Omental fat pad (tissue), 4 donors: Measurements from ENCODE around the gene PPP2R5D. TPM values are rescaled to one million over a fixed set of nuclear protein-coding genes. Genes with fewer than 3 reads are reported as not detected.

Experiments
- ATAC-seq: fragments of 150-250 bp; one replicate; pipeline ENCODE4 v1.9.1; 2016; ENCODE audit warnings: mild to moderate bottlenecking, moderate library complexity; ENCODE audit not compliant: low FRiP score
- DNase-seq: peaks from one replicate; pipeline ENCODE4 v3.0.0-alpha.2; 2019; ENCODE audit warnings: low spot score
- total RNA-seq, 4 donors: library from RNA; depleted of rRNA; stranded (reverse); fragments of >200 nt; gene quantifications; one replicate each; pipeline ENCODE4 v1.1.0, GENCODE V29; 2016
- TF ChIP-seq, protein P1 (sequence below), 3 donors: fragments of 450-650 bp; IDR thresholded peaks; one replicate each; pipeline ENCODE4 v1.5.1; 2016 to 2017; ENCODE audit warnings: antibody characterized with exemption in 3 of 3, mild to moderate bottlenecking in 3 of 3, moderate library complexity in 2 of 3

The PPP2R5D gene
- total RNA-seq, 4 donors from 2014 or later, result 18.0 to 41.5 (median 37.4) TPM

DNA sequence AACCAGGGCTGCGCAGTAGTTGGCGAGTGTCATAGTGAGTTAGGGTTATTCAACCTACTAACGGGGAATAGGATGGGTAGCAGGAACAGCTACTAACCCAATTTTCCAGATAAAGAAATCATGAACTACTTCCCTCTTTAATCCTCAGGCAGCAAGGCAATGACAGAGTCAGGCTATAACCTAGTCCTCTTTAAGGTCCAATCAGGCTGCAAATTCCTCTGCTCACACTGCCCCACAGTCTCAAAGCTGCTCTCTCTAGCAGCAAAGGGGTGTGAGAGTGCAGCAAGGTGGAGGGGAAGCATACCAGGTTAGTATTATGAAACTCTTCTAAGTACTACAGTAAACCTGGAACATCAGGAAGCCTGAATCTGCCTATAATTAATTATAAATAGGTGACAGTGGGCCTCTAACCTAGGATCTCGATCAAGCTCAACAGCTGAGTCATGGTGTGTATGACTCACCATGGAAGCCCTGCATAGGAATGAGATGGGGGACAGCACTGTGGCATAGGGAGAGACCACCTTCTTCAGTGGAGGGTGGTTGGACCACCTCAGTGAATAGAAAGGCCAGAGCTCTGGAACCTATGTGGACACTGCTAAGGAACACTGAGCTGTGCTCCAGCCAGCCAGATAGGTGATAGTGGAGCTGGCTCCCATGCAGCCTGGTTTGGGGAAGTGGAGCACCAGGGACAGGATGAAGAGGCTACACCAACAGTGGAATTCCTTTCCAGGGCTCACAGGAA, 13.3 kb upstream of the PPP2R5D start:
- peak; percentile 41 for ATAC-seq
- DNase-seq, result no peak
- TF ChIP-seq, protein P1, sequence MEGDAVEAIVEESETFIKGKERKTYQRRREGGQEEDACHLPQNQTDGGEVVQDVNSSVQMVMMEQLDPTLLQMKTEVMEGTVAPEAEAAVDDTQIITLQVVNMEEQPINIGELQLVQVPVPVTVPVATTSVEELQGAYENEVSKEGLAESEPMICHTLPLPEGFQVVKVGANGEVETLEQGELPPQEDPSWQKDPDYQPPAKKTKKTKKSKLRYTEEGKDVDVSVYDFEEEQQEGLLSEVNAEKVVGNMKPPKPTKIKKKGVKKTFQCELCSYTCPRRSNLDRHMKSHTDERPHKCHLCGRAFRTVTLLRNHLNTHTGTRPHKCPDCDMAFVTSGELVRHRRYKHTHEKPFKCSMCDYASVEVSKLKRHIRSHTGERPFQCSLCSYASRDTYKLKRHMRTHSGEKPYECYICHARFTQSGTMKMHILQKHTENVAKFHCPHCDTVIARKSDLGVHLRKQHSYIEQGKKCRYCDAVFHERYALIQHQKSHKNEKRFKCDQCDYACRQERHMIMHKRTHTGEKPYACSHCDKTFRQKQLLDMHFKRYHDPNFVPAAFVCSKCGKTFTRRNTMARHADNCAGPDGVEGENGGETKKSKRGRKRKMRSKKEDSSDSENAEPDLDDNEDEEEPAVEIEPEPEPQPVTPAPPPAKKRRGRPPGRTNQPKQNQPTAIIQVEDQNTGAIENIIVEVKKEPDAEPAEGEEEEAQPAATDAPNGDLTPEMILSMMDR (IDR thresholded peaks at IDR 0.05), result no peak

DNA sequence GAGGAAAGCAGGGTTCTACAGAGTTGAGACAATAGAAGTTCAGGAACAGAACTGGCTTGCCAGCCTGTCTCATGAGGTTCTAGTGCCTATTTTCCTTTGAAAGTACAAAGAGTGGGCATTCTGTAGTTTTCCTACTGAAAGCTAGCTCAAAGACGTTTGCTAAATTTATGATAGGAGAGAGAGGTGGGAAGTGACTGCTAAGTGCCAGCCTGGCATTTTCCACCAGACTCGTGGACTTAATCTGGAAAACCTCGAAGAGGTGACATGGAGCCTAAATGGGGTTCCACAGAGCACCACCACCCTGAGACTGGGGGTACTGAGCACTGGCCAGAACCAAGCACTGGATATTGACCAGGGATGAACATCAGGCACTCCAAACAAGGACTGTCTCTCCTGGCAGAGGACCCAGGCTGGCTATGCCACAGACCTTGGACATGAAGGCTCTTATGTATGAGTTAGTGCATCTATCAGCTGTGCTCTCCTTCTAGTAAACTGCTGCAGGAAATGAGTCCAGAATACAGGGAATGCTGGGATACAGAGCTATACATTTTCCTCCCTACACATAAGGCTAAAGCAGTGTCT, 12.5 kb upstream of the PPP2R5D start:
- TF ChIP-seq, protein P1 (IDR thresholded peaks at IDR 0.05), result no peak
- no peak for ATAC-seq

DNA sequence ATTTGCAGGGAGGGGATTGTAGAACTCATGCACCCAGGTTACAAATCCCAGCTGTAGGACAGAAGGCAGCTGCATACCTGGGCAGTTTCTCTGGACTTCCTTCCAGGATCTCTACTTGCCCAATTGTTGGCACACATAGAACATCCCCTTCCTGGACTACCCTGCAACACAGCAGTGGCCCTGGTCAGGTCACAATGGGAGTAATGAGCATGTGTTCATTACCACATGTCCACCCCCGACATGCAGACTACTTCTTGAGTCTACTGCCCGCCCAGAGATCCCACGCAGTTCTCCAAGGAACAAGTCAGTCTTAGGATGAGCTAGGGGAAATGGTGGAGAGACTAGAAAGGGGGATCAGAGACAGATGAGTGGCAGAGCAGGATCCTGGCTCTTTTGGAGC, 10.4 kb upstream of the PPP2R5D start:
- DNase-seq (no peak), ATAC-seq (no peak)
- TF ChIP-seq, protein P1 (IDR thresholded peaks at IDR 0.05), result no peak

More for the DNA sequence above, 12.5 kb upstream of the PPP2R5D start:
- no peak for DNase-seq

DNA sequence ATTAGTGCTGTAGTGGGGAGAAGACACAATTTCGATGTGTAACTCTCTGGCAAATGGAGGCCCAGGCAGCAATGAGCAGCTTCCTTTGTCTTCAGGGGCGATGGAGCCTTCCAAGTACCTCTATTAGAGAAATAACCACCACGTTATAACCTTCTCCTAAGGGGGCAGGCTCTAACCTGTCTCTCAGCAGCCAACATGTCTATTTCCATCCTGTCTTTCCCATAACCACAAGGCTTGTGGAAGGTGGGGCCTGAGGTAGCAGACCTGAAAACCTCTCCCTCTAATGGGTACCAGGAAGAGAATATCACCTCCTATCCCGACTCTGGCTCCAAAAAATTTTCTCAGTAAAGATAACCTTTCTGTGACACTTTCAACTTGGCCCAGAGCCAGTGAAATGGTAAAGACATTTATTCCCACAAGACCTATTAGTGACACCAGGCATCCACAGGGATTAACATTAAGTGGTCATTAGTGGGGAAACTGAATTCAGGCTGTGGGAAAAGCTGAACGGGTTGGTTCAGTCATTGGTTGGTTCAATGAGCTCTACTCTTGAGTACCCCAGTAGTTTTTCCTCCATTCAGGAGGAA, 9.4 kb upstream of the PPP2R5D start:
- no peak for ATAC-seq
- TF ChIP-seq, protein P1 (IDR thresholded peaks at IDR 0.05), result no peak
- no peak for DNase-seq

DNA sequence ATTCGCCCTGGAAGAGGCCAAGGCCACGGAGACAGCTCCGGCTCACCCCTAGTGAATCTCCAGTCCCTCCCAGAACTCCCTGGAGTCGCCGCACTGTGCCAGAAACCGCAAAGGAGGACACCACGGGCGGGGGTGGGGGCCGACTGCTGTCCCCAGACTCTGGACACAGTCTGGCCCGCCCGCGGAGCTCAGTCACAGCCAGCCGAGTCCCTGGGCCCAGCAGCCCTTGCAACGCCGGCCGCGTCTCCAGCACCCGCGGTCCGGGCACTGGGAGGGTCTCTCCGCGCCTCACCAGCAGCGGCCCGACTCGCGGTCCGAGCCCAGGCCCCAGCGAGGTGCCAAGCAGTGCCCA, 5.9 kb upstream of the PPP2R5D start:
- DNase-seq, result no peak
- ATAC-seq, result no peak
- TF ChIP-seq, protein P1 (IDR thresholded peaks at IDR 0.05), result no peak

DNA sequence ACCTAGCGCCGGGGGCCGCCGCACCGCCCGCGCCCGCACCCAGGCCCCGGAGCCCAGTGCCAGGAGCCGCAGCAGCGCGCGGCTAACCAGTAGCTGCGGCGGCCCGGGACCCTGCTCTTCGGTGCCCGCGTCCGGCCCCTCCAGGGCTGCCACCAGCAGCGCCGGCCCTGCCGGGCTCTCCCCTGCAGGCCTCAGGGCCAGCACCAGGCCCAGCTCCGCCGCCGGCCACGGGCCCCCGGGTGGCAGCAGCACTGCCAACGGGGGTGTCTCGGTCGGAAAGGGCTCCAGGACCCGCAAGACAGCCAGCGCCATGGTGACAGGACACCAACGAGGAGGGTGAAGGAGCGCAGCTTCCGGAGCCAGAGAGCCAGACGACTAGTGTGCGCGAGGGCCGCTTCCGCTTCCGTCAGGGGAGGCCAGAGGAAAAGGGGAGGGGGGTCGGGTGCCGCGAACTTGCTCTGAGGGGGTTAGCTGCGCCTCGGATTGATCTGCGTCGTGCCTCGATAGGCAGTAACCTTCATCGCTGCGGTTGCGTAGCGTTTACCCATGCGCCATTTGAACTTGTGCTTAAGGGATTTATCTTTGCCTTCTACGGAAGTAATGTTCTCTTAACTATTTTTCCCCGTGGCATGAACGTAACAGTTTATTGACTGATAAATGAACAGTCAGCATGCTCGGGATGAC, 5.4 kb upstream of the PPP2R5D start, which contains the start of gene PEX6:
Gene PEX6, minus strand, starts transcription at position 343 of the 684 bp plus-strand sequence. Its CDS starts 31 bp downstream, at position 312.
- ATAC-seq, result peak; percentile 88
- TF ChIP-seq, protein P1 (IDR thresholded peaks at IDR 0.05), result no peak

More for the DNA sequence above, 5.4 kb upstream of the PPP2R5D start, which contains the start of gene PEX6:
- peak; percentile 55 for DNase-seq
